K562 (cell line): Measurements from ENCODE around the gene CRY2. TPM values are rescaled to one million over a fixed set of nuclear protein-coding genes. Genes with fewer than 3 reads are reported as not detected.

Source experiments
- ATF3 ChIP-seq, 2 experiments: fragments of 450-650 bp in 1 of 2; sonication (generic) in 1 of 2; formaldehyde crosslinking in 1 of 2; IDR thresholded peaks in 1 of 2; conservative IDR thresholded peaks in 1 of 2; 2 replicates each; pipeline versions ENCODE4 v1.6.1 to v1.8.1; 2016 to 2023; ENCODE audit warnings: mild to moderate bottlenecking in 2 of 2, moderate library complexity in 2 of 2, inconsistent platforms in 1 of 2, missing genetic modification reagents in 1 of 2
- CEBPG ChIP-seq, 3 experiments: fragments of 200-800 bp in 1 of 3; sonication (Bioruptor generic) in 1 of 3; sonication (generic) in 1 of 3; formaldehyde crosslinking in 1 of 3; IDR thresholded peaks in 2 of 3; conservative IDR thresholded peaks in 1 of 3; 2 replicates each; pipeline versions ENCODE4 v1.6.1 to v1.8.0; 2016 to 2022; ENCODE audit warnings: missing compliant biosample characterization in 2 of 3, missing genetic modification characterization in 2 of 3, mild to moderate bottlenecking in 1 of 3, missing genetic modification reagents in 1 of 3
- CXXC5 ChIP-seq: fragments of 250-450 bp; sonication (Bioruptor Pico); IDR thresholded peaks from 2 replicates; pipeline ENCODE4 v1.8.0; 2022; ENCODE audit warnings: inconsistent platforms, mild to moderate bottlenecking, moderate library complexity
- DEAF1 ChIP-seq: fragments of 450-650 bp; formaldehyde crosslinking; IDR thresholded peaks from 2 replicates; pipeline ENCODE4 v1.4.0; 2020; ENCODE audit warnings: mild to moderate bottlenecking, moderate library complexity
- DPF2 ChIP-seq: fragments of 450-650 bp; IDR thresholded peaks from 2 replicates; pipeline ENCODE4 v1.6.1; 2016
- FOSL1 ChIP-seq: fragments of 200-800 bp; sonication (Bioruptor generic); conservative IDR thresholded peaks from 2 replicates; pipeline ENCODE4 v1.6.1; 2016; ENCODE audit warnings: missing genetic modification characterization, missing compliant biosample characterization
- MAFF ChIP-seq: IDR thresholded peaks from 2 replicates; pipeline ENCODE4 v1.6.1; 2012; ENCODE audit warnings: low read length, improper control_type of control experiment
- MAFK ChIP-seq: IDR thresholded peaks from 2 replicates; pipeline ENCODE4 v1.6.1; 2011; ENCODE audit warnings: low read length, improper control_type of control experiment
- NONO ChIP-seq, 2 experiments: fragments of 200-400 bp in 1 of 2; fragments of 450-650 bp in 1 of 2; formaldehyde crosslinking in 1 of 2; IDR thresholded peaks; 2 replicates each; pipeline ENCODE4 v1.6.1; 2017; ENCODE audit warnings: low read depth in 2 of 2, mild to moderate bottlenecking in 2 of 2, moderate library complexity in 2 of 2, low read length in 1 of 2
- PRPF4 ChIP-seq: fragments of 200-400 bp; formaldehyde crosslinking; IDR thresholded peaks from one replicate; pipeline ENCODE4 v1.6.1; 2017; ENCODE audit warnings: low read length, low read depth, mild to moderate bottlenecking; ENCODE audit not compliant: insufficient read depth, poor library complexity, severe bottlenecking
- RB1 ChIP-seq: fragments of 450-650 bp; IDR thresholded peaks from 2 replicates; pipeline ENCODE4 v1.6.1; 2017; ENCODE audit warnings: low read depth, mild to moderate bottlenecking
- SIRT6 ChIP-seq: IDR thresholded peaks from one replicate; pipeline ENCODE4 v1.6.1; 2012; ENCODE audit warnings: low read depth, mild to moderate bottlenecking, control low read depth, inconsistent platforms, low read length, moderate library complexity
- SIX5 ChIP-seq, 2 experiments: IDR thresholded peaks; 2 replicates each; pipeline ENCODE4 v1.6.1; 2011; ENCODE audit warnings: low read length in 2 of 2, borderline replicate concordance in 1 of 2, low read depth in 1 of 2, mild to moderate bottlenecking in 1 of 2, moderate library complexity in 1 of 2; ENCODE audit not compliant: insufficient read depth in 1 of 2
- SP1 ChIP-seq: sonication (generic); formaldehyde crosslinking; IDR thresholded peaks from 2 replicates; pipeline ENCODE4 v1.8.1; 2022; ENCODE audit warnings: mild to moderate bottlenecking, missing genetic modification reagents
- THAP12 ChIP-seq: fragments of 250-450 bp; sonication (Bioruptor Pico); IDR thresholded peaks from 2 replicates; pipeline ENCODE4 v1.9.0; 2021; ENCODE audit warnings: mild to moderate bottlenecking, inconsistent platforms
- ZBTB33 ChIP-seq: sonication (generic); formaldehyde crosslinking; IDR thresholded peaks from 2 replicates; pipeline ENCODE4 v1.8.1; 2023; ENCODE audit warnings: mild to moderate bottlenecking, missing genetic modification reagents
- ZBTB7A ChIP-seq: IDR thresholded peaks from 2 replicates; pipeline ENCODE4 v1.6.1; 2011; ENCODE audit warnings: low read depth, mild to moderate bottlenecking, low read length, moderate library complexity, borderline replicate concordance; ENCODE audit not compliant: control insufficient read depth
- ZBTB8A ChIP-seq: fragments of 450-650 bp; IDR thresholded peaks from 2 replicates; pipeline ENCODE4 v1.6.1; 2018; ENCODE audit warnings: mild to moderate bottlenecking, moderate library complexity; ENCODE audit not compliant: partially characterized antibody
- ZNF24 ChIP-seq: fragments of 450-650 bp; IDR thresholded peaks from 2 replicates; pipeline ENCODE4 v1.6.1; 2016
- polyA plus RNA-seq, 8 experiments: library from polyadenylated mRNA; depleted of rRNA in 4 of 8; stranded (reverse) in 5 of 8; unstranded in 3 of 8; fragments of >200 nt; fragmentation: Nextera tagmentation in 2 of 8; fragmentation: Illumina TruSeq in 1 of 8; extraction: Ambion mirVana in 2 of 8; extraction: Trizol in 1 of 8; gene quantifications; 2 replicates each; pipeline versions ENCODE4 v1.2.1 to v1.2.3, GENCODE V29; 2011 to 2014; ENCODE audit warnings: inconsistent platforms in 1 of 8, missing spikeins in 1 of 8
- total RNA-seq, 7 experiments: library from RNA; depleted of rRNA in 6 of 7; stranded (reverse); fragments of >200 nt in 6 of 7; fragmentation: Illumina TruSeq in 2 of 7; extraction: Trizol in 2 of 7; gene quantifications; 2 replicates each; pipeline versions ENCODE4 v1.2.1 to v1.2.3, GENCODE V29; 2011 to 2021; ENCODE audit warnings: low replicate concordance in 1 of 7

The CRY2 gene
- total and polyA plus RNA-seq, 9 of the 15 experiments (the other 6 are each of a cell fraction or from before 2014, with no cell fraction given) = 2.3 to 23.9 (median 14.8) TPM

- TF ChIP-seq MAFK (peak; percentile 69), ZBTB7A (peak; percentile 83), DEAF1 (CRISPR knock-in tag) (peak; percentile 57), FOSL1 (tag) (peak; percentile 47; the same call in 1 of the 2 replicates), MAFF (peak; percentile 63), SIX5 (IDR thresholded peaks at IDR 0.05; ENCODE audit: borderline replicate concordance in 1 of 2, insufficient read depth in 1 of 2, low read depth in 1 of 2, low read length in 2 of 2) (no peak), PRPF4 (no peak), THAP12 (no peak), ZBTB33 (CRISPR knock-in tag) (peak; percentile 92), SP1 (CRISPR knock-in tag) (0 out of 2 replicates have a peak, but pooled peaks have one; percentile 29), SIRT6 (no peak), RB1 (0 out of 2 replicates have a peak, but pooled peaks have one; percentile 30), ZBTB8A (no peak), DPF2 (no peak), CXXC5 (CRISPR knock-in tag) (peak; percentile 20; the same call in 1 of the 2 replicates), ATF3 (IDR thresholded peaks at IDR 0.05) (peak; percentile 52; the same call in 1 of the 2 replicates), ATF3 (CRISPR knock-in tag; conservative IDR thresholded peaks at IDR 0.05) (no peak), ZNF24 (0 out of 2 replicates have a peak, but pooled peaks have one; percentile 19), CEBPG (CRISPR knock-in tag; IDR thresholded peaks at IDR 0.05) (peak; percentile 21; the same call in 1 of the 2 replicates), CEBPG (tag; conservative IDR thresholded peaks at IDR 0.05 in 1 of 2, IDR thresholded peaks at IDR 0.05 in 1 of 2) (no peak), NONO (IDR thresholded peaks at IDR 0.05; ENCODE audit: low read depth in 2 of 2, low read length in 1 of 2) (no peak)
Observed at GRCh38 chr11:45872651-45873356, 25.5 kb downstream of the CRY2 start (continued).
